Heart left ventricle (tissue), 13 donors: ENCODE data around the gene DAP.

Experiments used
- POLR2A ChIP-seq, 2 donors: fragments of 450-650 bp; IDR thresholded peaks; one replicate each; pipeline ENCODE4 v1.6.1; 2017; ENCODE audit warnings: antibody characterized with exemption in 2 of 2, mild to moderate bottlenecking in 2 of 2, moderate library complexity in 2 of 2
- TF ChIP-seq, protein P1 (sequence below), 12 donors: fragments of 200-600 bp; sonication (generic) in 4 of 12; IDR thresholded peaks; one replicate each; pipeline versions ENCODE4 v1.5.0 to v1.8.0; 2018 to 2022; ENCODE audit warnings: antibody characterized with exemption in 12 of 12, mild to moderate bottlenecking in 5 of 12
- donor health status: ischemic (EF 13 %, LVEDD 7.1; RV severe dilation, severe dysfunction).
- donor health status: DM: no; HTN: yes; CAD: no.
- donor health status: DM: no; HTN: no; CAD: no.
- donor health status: ischemic (EF 25% LVEDD 6.9; RV normal size, moderate dysfunction).
- donor health status: ischemic (EF 25% LVEDD 5.7; RV mildly dilated, moderate dysfunction).
- donor health status: ischemic (EF 35%, LVEDD 5.7; RV mildly dilated, moderate dysfunction).
- donor health status: nonischemic (EF 11% LVEDD 7.7; RV severe dilation, severe dysfunction).
- donor health status: DM: yes; HTN: yes; CAD: no.
- donor health status: PGD.
- donor health status: ischemic (EF 29% LVEDD 5.4; RV normal size, mild dysfunction).
- donor health status: nonischemic (EF 23%, LVEDD 6.1; RV moderate dilation, normal function).

DNA sequence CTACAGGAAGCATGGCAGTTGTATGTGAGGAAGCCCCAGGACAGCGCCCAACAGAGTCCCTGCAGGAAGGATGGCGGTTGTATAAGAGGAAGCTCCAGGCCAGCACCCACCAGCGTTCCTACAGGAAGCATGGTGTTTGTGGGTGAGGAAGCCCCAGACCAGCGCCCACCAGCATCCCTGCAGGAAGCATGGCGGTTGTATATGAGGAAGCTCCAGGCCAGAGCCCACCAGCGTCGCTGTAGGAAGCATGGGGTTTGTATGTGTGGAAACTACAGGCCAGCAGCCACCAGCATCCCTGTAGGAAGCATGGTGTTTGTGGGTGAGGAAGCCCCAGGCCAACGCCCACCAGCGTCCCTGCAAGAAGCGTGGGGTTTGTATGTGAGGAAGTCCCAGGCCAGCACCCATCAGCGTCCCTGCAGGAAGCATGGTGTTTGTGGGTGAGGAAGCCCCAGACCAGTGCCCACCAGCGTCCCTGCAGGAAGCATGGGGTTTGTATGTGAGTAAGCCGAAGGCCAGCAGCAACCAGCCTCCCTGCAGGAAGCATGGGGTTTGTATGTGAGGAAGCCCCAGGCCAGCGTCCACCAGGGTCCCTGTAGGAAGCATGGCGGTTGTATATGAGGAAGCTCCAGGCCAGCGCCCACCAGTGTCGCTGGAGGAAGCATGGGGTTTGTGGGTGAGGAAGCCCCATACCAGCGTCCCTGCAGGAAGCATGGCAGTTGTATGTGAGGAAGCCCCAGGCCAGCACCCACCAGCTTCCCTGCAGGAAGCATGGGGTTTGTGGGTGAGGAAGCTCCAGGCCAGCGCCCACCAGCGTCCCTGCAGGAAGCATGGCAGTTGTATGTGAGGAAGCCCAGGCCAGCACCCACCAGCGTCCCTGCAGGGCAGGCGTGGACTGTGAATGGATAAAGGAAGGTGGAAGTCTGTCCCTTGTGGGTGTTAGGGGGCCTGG is 79.0 kb downstream of the DAP start:
- TF ChIP-seq, protein P1, sequence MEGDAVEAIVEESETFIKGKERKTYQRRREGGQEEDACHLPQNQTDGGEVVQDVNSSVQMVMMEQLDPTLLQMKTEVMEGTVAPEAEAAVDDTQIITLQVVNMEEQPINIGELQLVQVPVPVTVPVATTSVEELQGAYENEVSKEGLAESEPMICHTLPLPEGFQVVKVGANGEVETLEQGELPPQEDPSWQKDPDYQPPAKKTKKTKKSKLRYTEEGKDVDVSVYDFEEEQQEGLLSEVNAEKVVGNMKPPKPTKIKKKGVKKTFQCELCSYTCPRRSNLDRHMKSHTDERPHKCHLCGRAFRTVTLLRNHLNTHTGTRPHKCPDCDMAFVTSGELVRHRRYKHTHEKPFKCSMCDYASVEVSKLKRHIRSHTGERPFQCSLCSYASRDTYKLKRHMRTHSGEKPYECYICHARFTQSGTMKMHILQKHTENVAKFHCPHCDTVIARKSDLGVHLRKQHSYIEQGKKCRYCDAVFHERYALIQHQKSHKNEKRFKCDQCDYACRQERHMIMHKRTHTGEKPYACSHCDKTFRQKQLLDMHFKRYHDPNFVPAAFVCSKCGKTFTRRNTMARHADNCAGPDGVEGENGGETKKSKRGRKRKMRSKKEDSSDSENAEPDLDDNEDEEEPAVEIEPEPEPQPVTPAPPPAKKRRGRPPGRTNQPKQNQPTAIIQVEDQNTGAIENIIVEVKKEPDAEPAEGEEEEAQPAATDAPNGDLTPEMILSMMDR (IDR thresholded peaks at IDR 0.05), result no peak
- TF ChIP-seq POLR2A (IDR thresholded peaks at IDR 0.05), result no peak
